ENCODE results near the gene TRAF6. TPM values are rescaled to one million over a fixed set of nuclear protein-coding genes. Genes with fewer than 3 reads are reported as not detected.

Gene TRAF6
- polyA plus RNA-seq, 2 of the 4 experiments (the other 2 are of a cell fraction), result 4.6 to 9.6 TPM

DNA sequence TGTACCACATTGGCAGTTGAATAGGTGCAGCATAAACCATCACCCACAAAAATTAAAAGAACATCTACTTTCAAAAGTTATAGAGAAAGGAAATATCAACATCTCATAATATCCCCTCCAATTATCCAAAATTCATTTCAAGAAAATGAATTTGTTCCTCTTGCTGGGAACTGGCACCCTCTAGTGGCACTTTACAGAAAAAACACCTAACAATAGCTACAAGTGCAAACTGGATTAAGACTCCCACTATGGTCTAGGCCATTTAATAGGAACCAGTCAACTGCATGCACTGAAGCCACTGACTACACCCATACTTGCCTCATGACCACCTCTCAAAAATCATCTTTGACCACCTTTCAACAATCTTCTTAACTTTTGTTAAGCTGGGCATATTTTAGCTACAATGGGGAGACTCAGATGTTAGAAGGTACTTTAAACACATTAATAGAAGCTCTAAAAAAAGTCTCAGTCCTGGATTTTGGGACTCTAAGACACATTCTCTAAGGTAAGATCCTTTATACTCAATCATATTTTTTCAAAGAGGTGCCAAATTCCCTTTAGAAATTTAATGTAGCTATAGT lies 17.3 kb downstream of the TRAF6 start:
- POLR2A ChIA-PET, result interaction anchor here (0.6 to 1.0 kb wide), 2 partner anchors 16 to 201 kb away, joined by 3 to 5 read pairs; no protein-coding TSS in a partner anchor

More for the DNA sequence above, 17.3 kb downstream of the TRAF6 start:
- TF ChIP-seq FOSB (CRISPR knock-in tag; IDR thresholded peaks at IDR 0.05) (no peak), TP53 (CRISPR knock-in tag; IDR thresholded peaks at IDR 0.05) (no peak), ZNF302 (CRISPR knock-in tag; IDR thresholded peaks at IDR 0.05) (no peak), HMGXB4 (CRISPR knock-in tag; IDR thresholded peaks at IDR 0.05; ENCODE audit: borderline replicate concordance) (no peak), SMC3 (IDR thresholded peaks at IDR 0.05) (peak; percentile 59), BHLHE40 (IDR thresholded peaks at IDR 0.05; ENCODE audit: low read depth, low read length) (no peak), NFE2L2 (conservative IDR thresholded peaks at IDR 0.05; ENCODE audit: low read length) (no peak), EHF (CRISPR knock-in tag; IDR thresholded peaks at IDR 0.05) (no peak), CTCF (IDR thresholded peaks at IDR 0.05) (peak; percentile 89), HOXB5 (CRISPR knock-in tag; IDR thresholded peaks at IDR 0.05) (no peak), RAD21 (conservative IDR thresholded peaks at IDR 0.05 in 1 of 2, IDR thresholded peaks at IDR 0.05 in 1 of 2) (peak; percentile 73 to 81), HEYL (CRISPR knock-in tag; IDR thresholded peaks at IDR 0.05) (no peak), REST (IDR thresholded peaks at IDR 0.05) (no peak)
- TF ChIP-seq, protein P1, sequence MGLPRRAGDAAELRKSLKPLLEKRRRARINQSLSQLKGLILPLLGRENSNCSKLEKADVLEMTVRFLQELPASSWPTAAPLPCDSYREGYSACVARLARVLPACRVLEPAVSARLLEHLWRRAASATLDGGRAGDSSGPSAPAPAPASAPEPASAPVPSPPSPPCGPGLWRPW (IDR thresholded peaks at IDR 0.05), result no peak
- TF ChIP-seq, protein P2, sequence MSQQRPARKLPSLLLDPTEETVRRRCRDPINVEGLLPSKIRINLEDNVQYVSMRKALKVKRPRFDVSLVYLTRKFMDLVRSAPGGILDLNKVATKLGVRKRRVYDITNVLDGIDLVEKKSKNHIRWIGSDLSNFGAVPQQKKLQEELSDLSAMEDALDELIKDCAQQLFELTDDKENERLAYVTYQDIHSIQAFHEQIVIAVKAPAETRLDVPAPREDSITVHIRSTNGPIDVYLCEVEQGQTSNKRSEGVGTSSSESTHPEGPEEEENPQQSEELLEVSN (IDR thresholded peaks at IDR 0.05; ENCODE audit: borderline replicate concordance, low read depth), result no peak
- no peaks in the 10 kb centered on the region for H3K9me3 ChIP-seq
- H3K4me2 ChIP-seq, result no peak overlapping the region
- no peaks in the 10 kb centered on the region for H3K4me1 ChIP-seq
- CTCF ChIA-PET, result interaction anchor here (0.5 to 3.5 kb wide), 40 partner anchors 8 to 1016 kb away, joined by 3 to 37 read pairs (median 5); partner anchors contain the start of genes PRR5L and TRAF6
- ATAC-seq, result peak; percentile 67 to 77; a peak in 5 of 6 replicates
- H3K27ac ChIP-seq, result no peak overlapping the region
- DNase-seq (ENCODE audit: low read depth in 1 of 2, low spot score in 1 of 2), result peak; percentile 48 to 68
- no peak for FAIRE-seq
- H3K4me3 ChIP-seq, result no peak overlapping the region
